Spleen (tissue), 7 donors: ENCODE measurements around the gene TESMIN.

ENCODE experiments used
- POLR2A ChIP-seq, 3 donors: fragments of 450-650 bp; IDR thresholded peaks; one replicate each; pipeline ENCODE4 v1.5.1; 2017; ENCODE audit warnings: antibody characterized with exemption in 3 of 3, mild to moderate bottlenecking in 1 of 3
- POLR2AphosphoS5 ChIP-seq, 3 donors: sonication (generic); formaldehyde crosslinking; IDR thresholded peaks; one replicate each; pipeline ENCODE4 v1.5.1; 2017; ENCODE audit warnings: antibody characterized with exemption in 3 of 3
- TF ChIP-seq, protein P1 (sequence below), 11 experiments: fragments of 200-600 bp in 7 of 11; fragments of 450-650 bp in 4 of 11; sonication (generic) in 4 of 11; IDR thresholded peaks in 8 of 11; conservative IDR thresholded peaks in 3 of 11; 1 replicate in 7 of 11; 2 replicates in 4 of 11; pipeline versions ENCODE4 v1.4.0 to v1.8.0; 2016 to 2021; ENCODE audit warnings: antibody characterized with exemption in 11 of 11, inconsistent platforms in 4 of 11, mild to moderate bottlenecking in 1 of 11
- donor health status: DM: no; HTN: no; CAD: no; lungs with moderate emphysema.
- donor health status: DM: no; HTN: no; CAD: no.
- donor health status: DM: no; HTN: no; CAD: no.

DNA sequence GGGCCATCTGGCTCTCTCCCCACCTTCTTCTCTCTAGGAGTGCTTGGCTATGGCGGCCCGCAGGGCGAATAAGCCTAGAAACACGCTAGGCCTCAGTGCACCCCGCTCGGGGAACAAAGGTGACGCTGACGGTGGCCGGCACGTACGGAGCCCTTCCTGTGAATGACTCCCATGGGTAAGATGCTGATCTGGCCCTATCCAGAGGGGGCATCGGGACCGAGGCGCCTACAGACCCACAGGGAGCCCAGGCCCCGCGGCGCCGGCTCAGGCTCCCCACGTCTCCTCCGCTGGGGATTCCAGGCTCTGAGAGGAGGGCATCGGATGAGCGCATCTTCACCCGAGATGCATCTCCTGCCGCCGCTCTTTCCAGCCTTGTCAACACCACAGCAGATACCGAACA lies 31.4 kb upstream of the TESMIN start:
- TF ChIP-seq, protein P1, sequence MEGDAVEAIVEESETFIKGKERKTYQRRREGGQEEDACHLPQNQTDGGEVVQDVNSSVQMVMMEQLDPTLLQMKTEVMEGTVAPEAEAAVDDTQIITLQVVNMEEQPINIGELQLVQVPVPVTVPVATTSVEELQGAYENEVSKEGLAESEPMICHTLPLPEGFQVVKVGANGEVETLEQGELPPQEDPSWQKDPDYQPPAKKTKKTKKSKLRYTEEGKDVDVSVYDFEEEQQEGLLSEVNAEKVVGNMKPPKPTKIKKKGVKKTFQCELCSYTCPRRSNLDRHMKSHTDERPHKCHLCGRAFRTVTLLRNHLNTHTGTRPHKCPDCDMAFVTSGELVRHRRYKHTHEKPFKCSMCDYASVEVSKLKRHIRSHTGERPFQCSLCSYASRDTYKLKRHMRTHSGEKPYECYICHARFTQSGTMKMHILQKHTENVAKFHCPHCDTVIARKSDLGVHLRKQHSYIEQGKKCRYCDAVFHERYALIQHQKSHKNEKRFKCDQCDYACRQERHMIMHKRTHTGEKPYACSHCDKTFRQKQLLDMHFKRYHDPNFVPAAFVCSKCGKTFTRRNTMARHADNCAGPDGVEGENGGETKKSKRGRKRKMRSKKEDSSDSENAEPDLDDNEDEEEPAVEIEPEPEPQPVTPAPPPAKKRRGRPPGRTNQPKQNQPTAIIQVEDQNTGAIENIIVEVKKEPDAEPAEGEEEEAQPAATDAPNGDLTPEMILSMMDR (IDR thresholded peaks at IDR 0.05 in 8 of 11, conservative IDR thresholded peaks at IDR 0.05 in 3 of 11) = no peak
- TF ChIP-seq POLR2A (IDR thresholded peaks at IDR 0.05) (no peak), POLR2AphosphoS5 (IDR thresholded peaks at IDR 0.05) (peak in 1 of 3 donors; percentile 28)
